ENCODE data around the gene EPHB1.

EPHB1 gene

DNA sequence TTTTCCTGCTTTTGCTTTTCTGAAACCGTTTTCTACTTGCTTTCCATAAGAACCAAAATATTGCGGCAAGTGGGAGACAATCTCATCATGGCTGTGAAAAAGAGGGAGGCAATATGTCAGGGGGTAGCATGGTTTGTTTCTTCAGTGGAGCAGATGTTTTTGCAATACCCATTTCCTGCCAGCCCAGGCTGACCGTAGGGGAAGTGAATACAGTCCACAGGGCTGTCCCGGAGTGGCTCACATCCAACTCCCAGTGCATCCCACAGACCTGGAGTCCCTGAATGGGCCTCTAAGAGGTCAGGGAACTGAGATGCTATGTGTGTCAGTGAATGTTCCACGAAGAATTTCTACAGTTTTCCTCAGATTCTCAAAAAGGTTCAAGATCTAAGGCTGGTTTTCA lies 69.6 kb downstream of the EPHB1 start:
- no peak for TF ChIP-seq EZH2 (IDR thresholded peaks at IDR 0.05)
- no peak for TF ChIP-seq POLR2AphosphoS5 (IDR thresholded peaks at IDR 0.05; ENCODE audit: borderline replicate concordance, low read depth, low read length)
- TF ChIP-seq FOXP2 (optimal IDR thresholded peaks at IDR 0.05; ENCODE audit: control extremely low read depth, extremely low read length, insufficient read depth) = no peak
- no peak for DNase-seq (ENCODE audit: low read depth, low spot score)
- H3K4me3 ChIP-seq = no peak overlapping the region
- H3K27ac ChIP-seq = no peak overlapping the region
- H3K9me3 ChIP-seq (ENCODE audit: low read depth, low read length) = no peaks in the 10 kb centered on the region
- no peak overlapping the region for H3K9ac ChIP-seq (ENCODE audit: insufficient read length)
- H3K36me3 ChIP-seq (ENCODE audit: insufficient read depth, low read length) = no peaks in the 10 kb centered on the region

- no peaks in the 10 kb centered on the region for H3K9me3 ChIP-seq (ENCODE audit: low read depth, low read length)
- no peak overlapping the region for H3K4me3 ChIP-seq
- no peaks in the 10 kb centered on the region for H3K36me3 ChIP-seq (ENCODE audit: insufficient read depth, low read length)
- no peak overlapping the region for H3K27ac ChIP-seq
- DNase-seq (ENCODE audit: low read depth, low spot score) = no peak
- no peak overlapping the region for H3K9ac ChIP-seq (ENCODE audit: insufficient read length)
- TF ChIP-seq POLR2AphosphoS5 (IDR thresholded peaks at IDR 0.05; ENCODE audit: borderline replicate concordance, low read depth, low read length) (no peak), EZH2 (IDR thresholded peaks at IDR 0.05) (no peak), FOXP2 (optimal IDR thresholded peaks at IDR 0.05; ENCODE audit: control extremely low read depth, extremely low read length, insufficient read depth) (no peak)
These were observed 72.2 kb downstream of the EPHB1 start for GRCh38 chr3:134867277-134867676.

GRCh38 chr3:134869153-134869726 lies 74.2 kb downstream of the EPHB1 start:
- H3K9ac ChIP-seq (ENCODE audit: insufficient read length) = no peak overlapping the region
- no peaks in the 10 kb centered on the region for H3K9me3 ChIP-seq (ENCODE audit: low read depth, low read length)
- no peak overlapping the region for H3K27ac ChIP-seq
- H3K36me3 ChIP-seq (ENCODE audit: insufficient read depth, low read length) = no peaks in the 10 kb centered on the region
- no peak for DNase-seq (ENCODE audit: low read depth, low spot score)
- no peak overlapping the region for H3K4me3 ChIP-seq
- TF ChIP-seq FOXP2 (optimal IDR thresholded peaks at IDR 0.05; ENCODE audit: control extremely low read depth, extremely low read length, insufficient read depth) = no peak
- TF ChIP-seq POLR2AphosphoS5 (IDR thresholded peaks at IDR 0.05; ENCODE audit: borderline replicate concordance, low read depth, low read length) = no peak
- no peak for TF ChIP-seq EZH2 (IDR thresholded peaks at IDR 0.05)

GRCh38 chr3:134871818-134872217 lies 76.8 kb downstream of the EPHB1 start:
- no peaks in the 10 kb centered on the region for H3K9me3 ChIP-seq (ENCODE audit: low read depth, low read length)
- no peak for TF ChIP-seq POLR2AphosphoS5 (IDR thresholded peaks at IDR 0.05; ENCODE audit: borderline replicate concordance, low read depth, low read length)
- no peak for TF ChIP-seq EZH2 (IDR thresholded peaks at IDR 0.05)
- TF ChIP-seq FOXP2 (optimal IDR thresholded peaks at IDR 0.05; ENCODE audit: control extremely low read depth, extremely low read length, insufficient read depth) = no peak
- H3K36me3 ChIP-seq (ENCODE audit: insufficient read depth, low read length) = no peaks in the 10 kb centered on the region
- no peak for DNase-seq (ENCODE audit: low read depth, low spot score)
- no peak overlapping the region for H3K27ac ChIP-seq
- H3K9ac ChIP-seq (ENCODE audit: insufficient read length) = no peak overlapping the region
- no peak overlapping the region for H3K4me3 ChIP-seq

DNA sequence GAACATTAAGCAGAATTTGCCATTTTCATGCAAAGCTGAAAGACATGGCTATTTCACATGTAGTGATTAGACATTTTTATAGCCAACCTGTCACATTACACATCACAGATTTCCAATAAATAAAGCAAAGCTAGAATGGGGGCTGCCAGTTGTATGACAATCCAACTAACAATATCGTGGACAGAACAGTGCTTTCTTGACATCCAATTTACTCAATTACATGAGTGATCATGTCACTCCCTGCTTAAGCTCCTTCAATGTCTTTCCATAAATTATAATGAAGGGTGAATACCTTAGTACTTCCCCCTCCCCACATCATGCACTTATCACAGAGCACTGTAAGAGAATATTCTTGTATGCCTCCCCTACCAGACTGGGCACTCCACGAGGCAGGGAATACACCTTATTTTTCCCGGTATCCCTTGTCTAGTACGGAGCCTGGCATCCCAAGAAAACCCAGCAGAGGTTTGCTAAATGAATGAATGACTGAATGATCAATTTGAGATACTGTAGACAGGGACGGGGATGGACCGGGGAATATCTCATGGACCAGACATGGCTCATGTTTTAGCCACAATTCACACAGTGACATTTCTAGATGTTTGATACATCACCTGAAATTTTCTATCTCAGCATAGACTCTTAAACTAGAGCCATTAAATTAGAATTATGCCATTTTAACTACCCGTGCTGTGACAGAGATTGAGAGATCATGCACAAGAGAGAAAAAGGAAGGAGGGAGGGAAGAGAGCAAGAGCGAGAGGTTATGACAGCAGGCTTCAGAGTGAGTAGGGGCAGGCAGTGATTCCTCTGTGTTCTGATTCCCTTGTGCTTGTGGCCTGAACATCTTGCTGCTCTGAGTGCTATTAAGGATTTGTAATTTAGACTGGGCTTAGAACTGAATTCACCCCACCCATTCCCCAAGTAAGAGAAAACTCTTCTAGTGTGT lies 77.7 kb downstream of the EPHB1 start:
- no peaks in the 10 kb centered on the region for H3K36me3 ChIP-seq (ENCODE audit: insufficient read depth, low read length)

DNA sequence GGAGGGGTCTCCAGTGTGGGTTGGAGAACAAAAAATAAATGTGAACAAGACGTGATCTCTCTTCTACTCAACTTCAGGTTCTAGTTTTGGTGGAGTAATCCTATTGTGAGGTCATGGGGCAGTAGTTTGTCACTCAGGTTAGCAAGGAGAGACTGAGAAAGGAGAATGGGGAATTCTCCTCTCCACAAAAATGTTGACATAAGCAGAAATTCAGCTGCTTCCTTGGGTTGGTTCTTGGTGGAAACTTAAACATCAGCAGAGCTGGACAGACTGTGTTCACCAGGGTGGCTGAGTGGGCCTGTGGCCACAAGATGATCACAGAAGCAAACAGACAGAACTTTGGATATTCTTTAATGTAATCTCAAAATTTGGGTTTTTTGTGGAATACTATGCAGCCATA lies 78.7 kb downstream of the EPHB1 start:
- DNase-seq (ENCODE audit: low read depth, low spot score) = no peak
- TF ChIP-seq POLR2AphosphoS5 (IDR thresholded peaks at IDR 0.05; ENCODE audit: borderline replicate concordance, low read depth, low read length) = no peak
- Histone ChIP-seq H3K9me3 (ENCODE audit: low read depth, low read length) (no peaks in the 10 kb centered on the region), H3K4me3 (no peak overlapping the region), H3K27ac (no peak overlapping the region), H3K9ac (ENCODE audit: insufficient read length) (no peak overlapping the region), H3K36me3 (ENCODE audit: insufficient read depth, low read length) (no peaks in the 10 kb centered on the region)

More for the DNA sequence above, 77.7 kb downstream of the EPHB1 start:
- DNase-seq (ENCODE audit: low read depth, low spot score) = no peak
- TF ChIP-seq POLR2AphosphoS5 (IDR thresholded peaks at IDR 0.05; ENCODE audit: borderline replicate concordance, low read depth, low read length) (no peak), FOXP2 (optimal IDR thresholded peaks at IDR 0.05; ENCODE audit: control extremely low read depth, extremely low read length, insufficient read depth) (no peak), EZH2 (IDR thresholded peaks at IDR 0.05) (no peak)
- H3K4me3 ChIP-seq = no peak overlapping the region
- H3K9me3 ChIP-seq (ENCODE audit: low read depth, low read length) = no peaks in the 10 kb centered on the region
- H3K27ac ChIP-seq = no peak overlapping the region
- no peak overlapping the region for H3K9ac ChIP-seq (ENCODE audit: insufficient read length)

DNA sequence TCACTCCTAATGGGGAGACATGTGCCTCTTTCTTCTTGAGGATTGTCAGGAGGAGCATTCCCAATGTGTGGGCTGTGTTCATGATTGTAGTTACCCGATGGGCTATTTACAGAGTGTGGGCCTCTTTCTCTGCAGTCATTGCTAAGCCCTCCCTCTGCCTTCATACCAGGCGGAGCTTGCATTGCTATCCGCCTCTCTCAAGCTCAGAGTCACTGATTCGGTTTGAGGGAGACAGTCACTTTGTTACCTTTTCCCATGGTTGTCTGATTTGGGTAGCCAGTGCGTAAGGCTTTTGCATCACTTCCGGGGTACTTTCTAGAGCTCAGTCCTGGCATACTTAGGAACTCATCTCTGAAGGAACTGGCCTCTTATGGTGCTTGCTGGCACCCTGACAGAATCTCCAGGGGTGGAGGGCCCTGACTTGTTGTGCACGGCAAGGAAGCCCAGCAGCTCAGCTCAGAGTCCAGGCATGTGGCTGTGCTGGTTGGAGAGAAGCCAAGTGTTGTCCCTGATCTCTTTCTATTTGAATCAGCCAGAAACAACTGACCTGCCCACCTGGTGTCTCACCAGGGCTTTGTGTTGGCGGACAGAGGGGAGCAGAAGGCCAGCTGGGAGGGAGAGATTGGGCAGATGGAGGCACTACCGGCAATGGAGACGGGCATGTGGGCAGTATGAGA lies 79.8 kb downstream of the EPHB1 start:
- DNase-seq (ENCODE audit: low read depth, low spot score) = no peak
- Histone ChIP-seq H3K9ac (ENCODE audit: insufficient read length) (no peak overlapping the region), H3K9me3 (ENCODE audit: low read depth, low read length) (no peaks in the 10 kb centered on the region), H3K4me3 (no peak overlapping the region), H3K27ac (no peak overlapping the region), H3K36me3 (ENCODE audit: insufficient read depth, low read length) (no peaks in the 10 kb centered on the region)
- no peak for TF ChIP-seq FOXP2 (optimal IDR thresholded peaks at IDR 0.05; ENCODE audit: control extremely low read depth, extremely low read length, insufficient read depth)
- TF ChIP-seq POLR2AphosphoS5 (IDR thresholded peaks at IDR 0.05; ENCODE audit: borderline replicate concordance, low read depth, low read length) = no peak
- no peak for TF ChIP-seq EZH2 (IDR thresholded peaks at IDR 0.05)

- Histone ChIP-seq H3K27ac (no peak overlapping the region), H3K9ac (ENCODE audit: insufficient read length) (no peak overlapping the region), H3K36me3 (ENCODE audit: insufficient read depth, low read length) (no peaks in the 10 kb centered on the region), H3K9me3 (ENCODE audit: low read depth, low read length) (no peaks in the 10 kb centered on the region), H3K4me3 (no peak overlapping the region)
- no peak for DNase-seq (ENCODE audit: low read depth, low spot score)
- TF ChIP-seq FOXP2 (optimal IDR thresholded peaks at IDR 0.05; ENCODE audit: control extremely low read depth, extremely low read length, insufficient read depth) (no peak), EZH2 (IDR thresholded peaks at IDR 0.05) (no peak), POLR2AphosphoS5 (IDR thresholded peaks at IDR 0.05; ENCODE audit: borderline replicate concordance, low read depth, low read length) (no peak)
These were observed 81.8 kb downstream of the EPHB1 start for GRCh38 chr3:134876836-134877235.
